HG02798 (cell line): ENCODE data around the gene TDRD9.
"Not testable (repeated sequence)": the region's sequence is repeated elsewhere in the genome, so short reads cannot be mapped to it uniquely, and the experiment has no call there.

Source experiments
- ATAC-seq: cut with Tn5 transposase; IDR thresholded peaks from one replicate; pipeline ENCODE4 v1.9.1; 2021; ENCODE audit warnings: mild to moderate bottlenecking; ENCODE audit not compliant: unreplicated experiment, poor library complexity

Gene TDRD9

DNA sequence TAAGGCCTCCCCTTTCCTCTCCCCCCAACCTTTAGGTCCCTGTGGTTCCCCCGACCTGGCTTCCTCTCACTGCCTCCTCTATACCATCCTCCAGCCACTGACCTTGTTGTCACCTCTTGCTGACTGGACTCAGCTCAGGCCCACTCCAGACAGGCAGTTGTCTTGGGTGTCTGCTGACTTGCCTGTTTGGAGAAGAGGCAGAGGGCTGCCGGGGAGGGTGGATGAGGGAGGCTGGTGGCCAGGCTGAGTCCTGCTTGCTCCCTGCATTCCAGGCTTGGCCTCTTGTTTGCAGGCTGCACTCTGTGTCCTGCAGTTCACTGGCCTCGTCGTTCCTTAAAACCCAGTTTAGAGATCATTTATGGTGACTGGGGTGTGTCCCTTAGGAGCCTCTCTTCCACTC, 45.1 kb downstream of the TDRD9 start:
- no peak for ATAC-seq

DNA sequence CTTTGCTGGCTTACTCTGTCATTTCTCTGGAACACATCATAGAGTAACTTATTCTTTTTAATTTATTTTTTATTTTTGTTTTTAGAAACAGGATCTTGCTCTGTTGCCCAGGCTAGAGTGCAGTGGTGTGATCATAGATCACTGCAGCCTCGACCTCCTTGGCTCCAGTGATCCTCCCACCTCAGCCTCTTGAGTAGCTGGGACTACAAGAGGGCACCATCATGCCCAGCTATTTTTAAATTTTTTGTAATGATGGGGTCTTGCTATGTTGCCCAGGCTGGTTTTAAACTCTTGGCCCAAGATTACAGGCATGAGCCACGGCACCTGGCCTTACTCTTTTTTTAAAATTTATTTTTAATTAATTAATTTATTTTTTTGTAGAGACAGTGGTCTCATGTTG, 46.3 kb downstream of the TDRD9 start:
- no peak for ATAC-seq

DNA sequence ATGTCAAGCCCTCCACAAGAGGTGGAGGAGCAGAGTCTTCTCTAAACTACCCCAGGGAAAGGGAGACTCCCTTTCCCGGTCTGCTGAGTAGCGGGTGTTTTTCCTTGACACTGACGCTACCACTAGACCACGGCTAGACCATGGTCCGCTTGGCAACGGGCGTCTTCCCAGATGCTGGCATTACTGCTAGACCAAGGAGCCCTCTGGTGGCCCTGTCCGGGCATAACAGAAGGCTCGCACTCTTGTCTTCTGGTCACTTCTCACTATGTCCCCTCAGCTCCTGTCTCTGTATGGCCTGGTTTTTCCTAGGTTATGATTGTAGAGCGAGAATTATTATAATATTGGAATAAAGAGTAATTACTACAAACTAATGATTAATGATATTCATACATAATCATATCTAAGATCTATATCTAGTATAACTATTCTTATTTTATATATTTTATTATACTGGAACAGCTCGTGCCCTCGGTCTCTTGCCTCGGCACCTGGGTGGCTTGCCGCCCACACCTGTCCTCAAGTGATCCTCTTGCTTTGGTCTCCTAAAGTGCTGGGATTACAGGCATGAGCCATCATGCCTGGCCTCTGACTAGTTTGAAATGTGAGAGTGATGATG, 52.5 kb downstream of the TDRD9 start:
- not testable (repeated sequence) for ATAC-seq

DNA sequence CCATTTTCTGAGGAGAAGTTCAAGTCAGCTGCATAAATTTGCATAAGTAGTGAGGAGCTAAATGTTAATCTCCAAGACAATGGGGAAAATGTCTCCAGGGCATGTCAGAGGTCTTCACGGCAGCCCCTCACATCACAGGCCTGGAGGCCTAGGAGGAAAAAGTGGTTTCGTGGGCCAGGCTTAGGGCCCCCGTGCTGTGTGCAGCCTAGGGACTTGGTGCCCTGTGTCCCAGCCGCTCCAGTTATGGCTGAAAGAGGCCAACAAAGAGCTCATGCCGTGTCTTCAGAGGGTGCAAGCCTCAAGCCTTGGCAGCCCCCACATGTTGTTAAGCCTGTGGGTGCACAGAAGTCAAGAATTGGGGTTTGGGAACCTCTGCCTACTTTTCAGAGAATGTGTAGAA, 55.9 kb downstream of the TDRD9 start:
- no peak for ATAC-seq

DNA sequence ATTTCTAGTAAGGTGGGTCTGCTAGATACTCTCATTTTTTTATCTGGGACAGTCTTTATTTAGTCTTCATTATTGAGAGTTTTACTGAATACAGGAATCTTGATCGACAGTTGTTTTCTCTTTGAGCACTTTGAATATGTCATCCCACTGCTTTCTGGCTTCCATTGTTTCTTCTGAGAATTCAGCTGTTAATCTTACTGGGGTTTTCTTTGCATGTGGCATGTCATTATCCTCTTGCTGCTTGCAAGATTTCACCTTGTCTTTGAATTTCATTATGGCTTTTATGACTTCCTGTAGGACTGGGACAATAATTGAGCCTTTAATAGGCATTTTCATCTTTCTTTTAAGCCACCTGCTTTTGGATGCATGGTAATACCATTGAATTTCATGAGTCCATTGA, 60.8 kb downstream of the TDRD9 start:
- no peak for ATAC-seq

DNA sequence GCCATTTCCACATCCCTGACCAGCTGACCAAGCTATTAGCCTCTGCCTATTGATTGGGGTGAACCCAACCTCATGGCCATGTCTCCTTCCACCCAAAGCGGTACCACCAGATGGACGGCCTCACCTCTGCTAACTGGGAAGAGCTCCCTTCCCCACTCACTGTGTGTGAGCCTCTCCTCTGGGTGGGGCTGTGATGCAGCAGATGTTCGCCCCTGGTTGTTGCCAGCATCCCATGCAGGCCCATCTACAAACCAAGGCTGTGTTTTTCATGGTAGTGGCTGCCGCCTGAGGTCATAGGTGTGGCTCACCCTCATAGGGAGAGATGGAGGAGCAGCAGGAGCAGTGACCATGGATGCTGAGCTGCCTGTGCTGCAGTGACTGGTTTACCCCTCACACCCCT, 61.7 kb downstream of the TDRD9 start:
- ATAC-seq = no peak

DNA sequence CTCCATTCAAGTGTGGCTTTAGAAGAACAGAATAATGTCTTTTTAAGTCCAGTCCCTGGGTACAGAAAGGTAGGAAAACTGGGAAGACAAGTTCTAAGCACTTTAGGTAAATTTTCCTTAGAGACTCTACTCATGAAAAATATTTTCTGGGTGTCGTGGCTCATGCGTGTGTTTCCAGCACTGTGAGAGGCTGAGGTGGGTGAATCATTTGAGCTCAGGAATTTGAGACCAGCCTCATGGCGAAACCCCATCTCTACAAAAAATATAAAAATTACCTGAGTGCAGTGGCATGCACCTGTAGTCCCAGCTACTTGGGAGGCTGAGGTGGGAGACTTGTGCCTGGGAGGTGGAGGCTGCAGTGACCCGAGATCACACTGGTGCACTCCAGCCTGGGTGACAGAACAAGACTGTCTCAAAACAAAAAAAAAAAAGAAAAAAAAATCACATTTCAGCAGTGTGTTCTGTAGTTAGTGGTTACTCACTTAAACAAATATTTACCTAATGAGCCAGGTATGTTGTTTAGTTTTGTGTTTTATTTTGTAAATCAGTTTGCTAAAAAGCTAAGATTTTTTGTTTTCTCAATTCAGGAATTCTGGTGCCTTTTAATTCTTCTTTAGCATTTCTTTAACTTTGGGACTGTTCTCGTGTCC, 66.4 kb downstream of the TDRD9 start:
- ATAC-seq = no peak

DNA sequence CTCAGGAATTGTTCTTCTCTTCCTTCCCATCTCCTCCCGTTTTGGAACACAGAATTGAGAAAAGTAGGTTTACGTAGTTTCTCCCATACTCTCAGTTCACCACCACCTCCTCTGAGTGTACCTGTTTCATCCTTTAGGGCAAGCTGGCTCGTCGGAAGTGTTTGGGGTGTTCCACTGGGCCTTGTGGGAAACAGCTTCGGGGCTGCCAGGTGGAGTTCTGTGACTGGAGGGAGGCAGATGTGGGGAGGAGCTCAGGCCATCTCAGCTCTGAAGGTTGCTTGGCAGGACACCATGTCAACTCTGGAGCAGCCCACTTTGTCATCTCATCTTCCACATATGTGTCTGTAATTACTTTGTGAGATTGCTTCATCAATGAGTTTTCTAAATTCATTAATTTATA, 67.6 kb downstream of the TDRD9 start:
- ATAC-seq = no peak

DNA sequence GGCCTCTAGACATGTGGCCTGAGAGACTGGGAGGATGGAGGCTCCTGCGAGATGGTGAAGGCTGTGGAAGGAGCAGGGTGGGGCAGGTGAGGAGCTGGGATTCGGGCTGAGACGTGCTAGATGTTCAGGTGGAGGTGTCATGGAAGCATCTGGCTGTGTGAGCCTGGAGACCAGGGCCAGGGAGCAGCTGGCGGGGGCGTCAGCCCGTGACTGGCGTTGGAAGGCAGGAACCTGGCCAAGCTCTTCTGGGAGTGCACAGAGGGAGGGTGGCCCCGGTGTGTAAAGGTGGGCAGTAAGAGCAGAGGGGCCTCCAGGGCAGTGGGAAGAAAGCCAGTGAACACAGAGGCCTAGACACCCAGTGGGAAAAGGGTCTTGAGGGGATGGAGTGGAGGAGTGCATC, 69.1 kb downstream of the TDRD9 start:
- ATAC-seq = no peak

DNA sequence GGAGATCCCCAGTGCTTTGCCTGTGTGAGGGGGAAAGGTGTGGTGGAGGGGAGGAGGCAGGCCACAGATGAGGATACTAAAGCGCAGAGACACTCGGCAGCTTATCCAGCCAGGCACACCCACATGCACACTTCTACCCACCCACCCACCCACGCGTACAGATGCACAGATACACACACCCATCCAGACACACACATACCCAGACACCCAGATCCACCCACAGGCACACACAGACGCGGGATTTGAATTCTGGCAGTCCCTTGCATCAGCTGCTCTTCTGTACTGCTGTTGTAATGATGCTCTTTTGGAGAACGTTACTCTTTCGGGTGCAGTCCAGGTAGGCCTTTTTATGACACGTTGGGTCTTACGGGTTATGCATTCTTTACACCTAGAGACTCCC, 69.8 kb downstream of the TDRD9 start:
- ATAC-seq = no peak

DNA sequence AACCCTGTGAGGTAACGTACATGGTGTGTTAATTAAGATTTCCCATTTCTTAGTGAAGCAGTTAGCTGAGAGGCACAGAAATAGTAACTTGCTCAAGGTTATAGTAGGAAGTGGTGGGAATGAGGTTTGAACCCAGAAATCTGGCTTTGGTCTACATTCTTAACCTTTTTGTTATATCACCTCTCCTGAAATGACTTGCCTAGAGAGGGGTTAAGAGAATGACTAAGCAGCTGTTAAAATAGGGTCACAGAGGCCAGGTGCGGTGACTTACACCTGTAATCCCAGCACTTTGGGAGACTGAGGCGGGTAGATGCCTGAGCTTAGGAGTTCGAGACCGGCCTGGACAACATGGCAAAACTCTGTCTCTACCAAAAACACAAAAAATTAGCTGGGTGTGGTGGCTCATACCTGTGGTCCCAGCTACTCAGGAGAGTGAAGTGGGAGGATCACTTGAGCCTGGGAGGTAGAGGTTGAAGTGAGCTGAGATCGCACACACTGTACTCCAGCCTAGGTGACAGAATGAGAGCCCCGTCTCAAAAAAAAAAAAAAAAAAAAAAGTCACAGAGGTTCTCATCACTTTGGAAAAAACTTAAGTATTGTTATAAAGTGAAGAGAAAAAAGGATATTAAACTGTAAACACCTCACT, 71.7 kb downstream of the TDRD9 start:
- no peak for ATAC-seq

DNA sequence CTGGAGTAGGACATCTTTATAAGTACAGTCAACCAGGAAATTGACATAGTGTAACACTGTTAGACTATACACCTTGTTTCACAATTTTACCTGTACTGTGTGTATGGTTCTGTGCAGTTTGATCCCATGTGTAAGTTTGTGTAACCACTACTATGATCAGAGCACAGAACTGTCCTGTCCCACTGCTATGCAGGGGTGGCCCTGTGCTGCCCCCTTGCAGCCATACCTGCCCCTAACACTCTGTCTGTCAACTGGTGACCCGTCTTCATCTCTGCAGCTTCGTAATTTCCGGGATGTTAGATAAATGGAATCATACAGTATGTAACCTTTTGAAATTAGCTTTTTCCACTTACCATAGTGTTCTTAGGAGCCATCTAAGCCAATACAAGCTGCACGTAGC, 72.7 kb downstream of the TDRD9 start:
- no peak for ATAC-seq

DNA sequence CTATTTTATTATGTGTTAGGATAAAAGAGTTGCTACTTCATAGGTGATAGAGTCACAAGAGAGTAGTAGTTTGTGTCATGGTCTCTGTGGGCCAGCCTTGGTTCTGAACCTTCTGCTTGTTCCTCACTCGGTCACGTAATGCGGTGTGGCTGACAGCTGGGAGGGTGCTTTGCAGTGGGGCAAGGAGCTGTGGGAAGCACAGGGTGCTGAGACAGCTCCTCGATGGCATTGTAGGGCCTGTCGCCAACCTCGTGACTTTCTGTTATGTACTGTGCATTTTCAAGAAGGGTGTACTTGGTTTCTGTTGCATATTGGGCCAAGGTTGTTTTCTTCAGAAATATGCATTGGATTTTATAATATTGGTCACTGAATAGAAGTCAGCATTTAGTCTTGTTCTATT, 75.4 kb downstream of the TDRD9 start:
- ATAC-seq = no peak

DNA sequence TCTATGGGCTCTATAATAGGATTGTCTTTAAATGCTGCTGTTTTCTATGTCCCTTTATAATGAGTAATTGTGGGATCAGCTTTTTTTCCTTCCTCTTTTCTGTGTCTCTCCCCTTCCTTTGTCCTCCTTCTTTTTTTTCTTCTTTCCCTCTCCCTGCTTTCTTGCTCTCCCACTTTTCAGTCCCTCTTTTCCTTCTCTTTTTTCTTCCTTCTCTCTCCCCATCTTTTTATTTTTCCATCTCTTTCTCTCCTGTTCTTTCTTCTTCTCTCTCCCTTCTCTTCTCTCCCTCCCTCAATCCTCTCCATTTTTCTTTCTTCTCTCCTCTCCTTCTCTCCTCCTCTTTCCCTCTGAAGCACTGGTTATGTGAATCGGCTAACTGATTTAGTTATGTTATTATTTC, 76.6 kb downstream of the TDRD9 start:
- no peak for ATAC-seq

DNA sequence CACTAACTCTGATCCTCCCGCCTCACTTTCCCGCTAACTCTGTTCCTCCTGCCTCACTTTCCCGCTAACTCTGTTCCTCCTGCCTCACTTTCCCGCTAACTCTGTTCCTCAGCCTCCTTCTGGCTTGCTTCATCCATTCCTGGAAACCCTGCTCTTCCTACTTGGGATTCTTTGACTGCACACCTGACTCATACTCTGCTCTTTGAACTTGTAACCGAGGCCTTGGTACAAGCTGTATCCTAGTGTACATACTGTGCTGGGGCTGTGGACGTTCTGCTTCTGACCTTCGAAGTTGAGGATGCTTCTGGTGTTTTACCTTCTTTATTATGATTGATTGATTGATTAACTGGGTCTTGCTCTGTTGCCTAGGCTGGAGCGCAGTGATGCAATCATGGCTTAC, 77.2 kb downstream of the TDRD9 start:
- no peak for ATAC-seq

DNA sequence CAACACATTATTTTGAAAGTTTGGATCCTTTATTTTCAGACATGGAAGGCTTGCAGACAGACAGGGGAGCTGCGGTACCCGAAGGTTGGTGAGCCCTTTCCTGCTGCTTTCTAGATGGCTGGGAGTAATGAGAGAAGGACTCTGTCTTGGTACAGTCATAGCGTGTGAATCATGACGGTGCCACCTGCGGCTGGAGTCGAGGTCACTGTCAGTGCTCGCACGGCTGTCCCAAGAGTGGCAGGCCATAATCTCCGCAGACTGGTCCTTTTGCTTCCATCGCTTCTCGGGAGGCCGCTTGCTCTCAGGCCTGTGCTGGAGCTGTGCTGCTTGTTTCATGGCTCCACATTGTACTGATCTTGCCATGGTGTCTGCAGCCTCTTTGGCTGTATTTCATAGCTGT, 78.9 kb downstream of the TDRD9 start:
- no peak for ATAC-seq

DNA sequence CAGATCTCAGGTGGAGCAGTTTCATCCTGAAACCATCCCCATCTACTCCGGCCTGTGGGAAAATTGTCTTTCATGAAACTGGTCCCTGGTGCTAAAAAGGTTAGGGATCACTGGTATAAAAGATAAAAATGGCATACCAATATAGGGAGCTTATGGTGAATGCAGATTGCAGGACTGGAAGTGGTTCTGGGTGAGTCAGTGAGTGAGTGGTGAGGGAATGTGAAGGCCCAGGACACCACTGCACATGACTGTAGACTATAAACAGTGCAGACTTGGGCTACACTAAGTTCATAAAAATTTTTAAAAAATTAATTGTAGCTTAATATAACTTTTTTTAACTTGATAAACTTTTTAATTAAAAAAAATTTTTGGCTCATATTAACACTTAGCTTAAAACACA, 81.0 kb downstream of the TDRD9 start:
- ATAC-seq = no peak

DNA sequence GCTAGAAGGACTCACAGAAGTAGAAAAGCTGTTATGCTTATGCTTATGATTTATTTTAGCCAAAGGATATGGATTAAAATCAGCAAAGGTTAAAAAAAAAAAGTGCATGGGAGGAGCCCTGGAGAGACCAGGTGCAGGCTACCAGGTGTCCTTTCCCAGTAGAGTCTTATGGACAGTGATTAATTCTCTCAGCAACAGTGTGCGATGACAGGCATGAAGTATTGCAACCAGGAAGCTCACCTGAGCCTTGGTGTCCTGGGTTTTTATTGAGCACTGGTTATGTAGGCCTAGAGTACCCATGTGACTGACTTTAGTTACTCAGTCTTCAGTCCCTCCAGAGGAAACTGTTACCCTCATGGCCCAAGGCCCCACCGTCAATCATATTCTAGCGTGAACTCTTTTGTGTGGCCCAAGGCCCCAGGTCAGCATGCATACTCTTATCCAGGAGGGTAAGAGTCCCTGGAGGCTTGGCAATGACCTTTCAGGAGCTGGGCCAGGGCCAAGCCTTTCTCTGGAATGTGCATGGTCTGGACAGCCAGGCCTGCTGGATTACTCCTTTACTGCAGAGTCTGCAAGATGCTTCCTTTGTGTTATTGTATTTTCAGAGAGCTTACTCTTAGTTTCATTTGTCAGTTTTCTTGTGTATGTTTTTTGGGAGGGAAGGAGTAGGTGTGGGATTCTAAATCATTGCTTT, 83.7 kb downstream of the TDRD9 start:
- no peak for ATAC-seq

DNA sequence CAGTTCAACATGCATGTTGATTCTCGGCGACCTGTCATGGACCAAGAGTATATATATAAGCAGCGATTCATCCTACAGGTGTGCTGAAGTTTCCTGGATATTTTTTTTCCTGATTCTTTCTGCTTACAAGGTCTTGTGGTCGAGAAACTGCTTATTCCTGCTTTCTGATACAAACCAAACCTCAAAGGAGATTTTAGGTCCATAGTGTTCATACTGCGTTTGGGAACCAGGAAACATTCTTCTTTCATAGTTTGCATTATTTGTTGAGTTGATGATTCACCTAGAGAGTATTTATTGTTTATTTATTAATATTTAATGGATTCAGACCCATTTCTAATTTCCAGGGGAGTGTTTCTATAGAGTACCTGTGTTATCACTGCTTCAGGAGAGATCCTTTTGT, 86.5 kb downstream of the TDRD9 start:
- no peak for ATAC-seq

DNA sequence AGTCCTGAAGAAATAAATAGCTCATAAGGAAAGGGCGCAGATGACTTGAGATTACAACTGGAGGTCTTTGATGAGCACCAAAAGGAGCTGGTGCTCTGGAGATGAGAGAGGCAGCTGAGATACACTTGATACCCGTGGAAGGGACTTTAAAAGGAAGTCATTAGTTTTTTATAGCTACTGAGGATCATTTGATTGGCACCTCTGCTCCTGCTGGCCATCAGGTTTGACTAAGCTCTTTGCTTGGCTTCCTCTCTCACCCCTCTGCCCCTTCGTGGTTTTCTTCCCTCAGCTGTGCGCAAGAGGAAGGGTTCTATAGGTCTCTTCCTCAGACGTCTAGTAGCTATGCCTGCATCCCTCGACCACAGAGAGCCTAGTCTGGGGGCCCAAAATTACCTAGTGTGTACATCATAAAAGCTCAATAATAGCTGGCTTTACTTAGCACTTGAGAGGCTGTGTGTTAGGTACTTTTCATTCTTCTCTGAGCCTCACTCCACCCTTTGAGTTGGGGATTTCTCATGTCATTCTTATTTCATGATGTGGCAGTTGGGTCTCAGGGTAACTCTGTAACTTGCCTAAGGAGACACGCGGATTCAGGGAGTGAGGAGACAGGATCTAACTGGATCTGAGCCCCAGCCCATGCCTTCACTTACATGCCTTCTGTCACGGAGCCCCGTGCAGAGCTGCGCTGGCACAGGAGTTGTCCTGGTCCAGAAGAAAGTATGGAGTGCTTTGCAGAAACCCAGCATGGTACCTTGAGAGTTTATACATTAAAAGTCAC, 88.8 kb downstream of the TDRD9 start:
- ATAC-seq = no peak

DNA sequence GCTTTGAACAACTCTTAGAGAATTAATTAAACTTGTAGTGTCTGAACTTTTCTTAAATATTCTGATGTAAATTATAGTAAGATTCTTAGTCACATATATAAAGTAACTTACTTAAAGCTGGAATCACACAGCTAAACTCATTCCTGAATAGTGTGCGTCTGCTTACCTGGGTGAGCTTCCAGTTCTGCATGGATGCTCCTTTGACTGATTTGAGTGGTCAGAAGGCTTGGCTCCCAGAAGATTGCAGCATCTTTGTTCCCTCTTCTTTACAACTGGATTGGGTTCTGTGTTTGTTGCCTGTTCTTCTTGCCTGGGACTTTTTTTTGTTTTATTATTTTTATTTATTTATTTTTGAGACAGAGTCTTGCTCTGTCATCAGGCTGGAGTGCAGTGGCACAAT, 90.8 kb downstream of the TDRD9 start:
- ATAC-seq = no peak
